HG03342 (cell line): ENCODE measurements around the gene TMCC1.
"Not testable (repeated sequence)": the region's sequence is repeated elsewhere in the genome, so short reads cannot be mapped to it uniquely, and the experiment has no call there.

Experiments used
- ATAC-seq: cut with Tn5 transposase; IDR thresholded peaks from one replicate; pipeline ENCODE4 v1.9.1; 2021; ENCODE audit warnings: mild to moderate bottlenecking, moderate library complexity; ENCODE audit not compliant: unreplicated experiment

Gene TMCC1

GRCh38 chr3:129837065-129837642 is 56.4 kb downstream of the TMCC1 start:
- ATAC-seq, result no peak

- ATAC-seq, result no peak
Measured at GRCh38 chr3:129836381-129837064, 57.0 kb downstream of the TMCC1 start.

GRCh38 chr3:129835198-129835597 is 58.3 kb downstream of the TMCC1 start:
- no peak for ATAC-seq

GRCh38 chr3:129834580-129834979 is 58.9 kb downstream of the TMCC1 start:
- ATAC-seq, result no peak

GRCh38 chr3:129831942-129832341 is 61.6 kb downstream of the TMCC1 start:
- not testable (repeated sequence) for ATAC-seq

GRCh38 chr3:129831503-129831902 is 62.0 kb downstream of the TMCC1 start:
- no peak for ATAC-seq

GRCh38 chr3:129829640-129830039 is 63.9 kb downstream of the TMCC1 start:
- no peak for ATAC-seq

- ATAC-seq, result peak; percentile 61
Measured at GRCh38 chr3:129827765-129828164, 65.7 kb downstream of the TMCC1 start.

- no peak for ATAC-seq
Measured at GRCh38 chr3:129824926-129825541, 68.5 kb downstream of the TMCC1 start.

GRCh38 chr3:129822679-129823078 is 70.8 kb downstream of the TMCC1 start:
- ATAC-seq, result no peak

GRCh38 chr3:129822241-129822640 is 71.3 kb downstream of the TMCC1 start:
- ATAC-seq, result no peak

- ATAC-seq, result no peak
Measured at GRCh38 chr3:129820587-129820986, 72.9 kb downstream of the TMCC1 start.

GRCh38 chr3:129812589-129812988 is 80.9 kb downstream of the TMCC1 start:
- no peak for ATAC-seq

- no peak for ATAC-seq
Measured at GRCh38 chr3:129809297-129809696, 84.2 kb downstream of the TMCC1 start.

GRCh38 chr3:129796146-129796545 is 97.4 kb downstream of the TMCC1 start:
- no peak for ATAC-seq

GRCh38 chr3:129795186-129796010 is 98.1 kb downstream of the TMCC1 start:
- no peak for ATAC-seq

- ATAC-seq, result peak; percentile 65
Measured at GRCh38 chr3:129794311-129795185, 99.0 kb downstream of the TMCC1 start.

- ATAC-seq, result no peak
Measured at GRCh38 chr3:129793942-129794310, 99.6 kb downstream of the TMCC1 start.

GRCh38 chr3:129793319-129793718 is 100.2 kb downstream of the TMCC1 start:
- ATAC-seq, result no peak

- ATAC-seq, result no peak
Measured at GRCh38 chr3:129783470-129783869, 110.0 kb downstream of the TMCC1 start.

- no peak for ATAC-seq
Measured at GRCh38 chr3:129778871-129779270, 114.6 kb downstream of the TMCC1 start.
